DMS153 treated with DMSO at 0.1 percent for 48 hours (cell line): ENCODE data around the gene TAGLN2.

Experiments used
- DNase-seq: peaks from one replicate; lab custom pipeline; 2025; ENCODE audit not compliant: unreplicated experiment; lab: John Stamatoyannopoulos, UW

TAGLN2 gene

DNA sequence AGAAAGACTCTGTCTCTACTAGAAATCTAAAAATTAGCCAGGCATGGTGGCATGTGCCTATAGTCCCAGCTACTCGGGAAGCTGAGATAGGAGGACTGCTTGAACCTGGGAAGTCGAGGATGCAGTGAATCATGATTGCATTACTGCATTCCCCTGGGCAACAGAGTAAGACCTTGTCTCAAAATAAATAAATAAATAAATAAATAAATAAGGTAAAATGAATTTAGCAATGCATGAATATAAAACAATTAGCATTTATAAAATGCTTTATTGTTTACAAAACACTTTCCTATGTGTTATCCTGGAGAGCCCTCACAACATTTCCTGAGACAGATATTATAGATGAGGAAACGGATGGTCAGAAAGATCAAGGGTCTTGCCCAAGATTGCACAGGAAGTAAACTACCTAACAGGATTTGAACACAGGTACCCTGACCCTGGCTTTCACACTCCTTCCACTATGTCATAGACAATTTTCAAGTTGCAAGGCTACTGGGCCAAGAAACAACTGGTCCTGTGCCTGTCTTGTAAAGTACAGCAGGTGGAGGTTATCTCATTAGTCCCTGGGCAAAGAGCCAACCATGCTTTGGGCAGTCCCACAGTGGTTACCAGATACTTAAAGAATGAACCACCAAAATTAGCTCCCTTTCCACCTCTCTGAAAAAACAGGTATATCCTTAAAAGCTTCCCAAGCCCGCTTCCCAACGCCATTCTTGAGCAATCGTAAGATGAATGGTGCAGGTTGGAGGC, 47.4 kb downstream of the TAGLN2 start:
- DNase-seq, result no peak

DNA sequence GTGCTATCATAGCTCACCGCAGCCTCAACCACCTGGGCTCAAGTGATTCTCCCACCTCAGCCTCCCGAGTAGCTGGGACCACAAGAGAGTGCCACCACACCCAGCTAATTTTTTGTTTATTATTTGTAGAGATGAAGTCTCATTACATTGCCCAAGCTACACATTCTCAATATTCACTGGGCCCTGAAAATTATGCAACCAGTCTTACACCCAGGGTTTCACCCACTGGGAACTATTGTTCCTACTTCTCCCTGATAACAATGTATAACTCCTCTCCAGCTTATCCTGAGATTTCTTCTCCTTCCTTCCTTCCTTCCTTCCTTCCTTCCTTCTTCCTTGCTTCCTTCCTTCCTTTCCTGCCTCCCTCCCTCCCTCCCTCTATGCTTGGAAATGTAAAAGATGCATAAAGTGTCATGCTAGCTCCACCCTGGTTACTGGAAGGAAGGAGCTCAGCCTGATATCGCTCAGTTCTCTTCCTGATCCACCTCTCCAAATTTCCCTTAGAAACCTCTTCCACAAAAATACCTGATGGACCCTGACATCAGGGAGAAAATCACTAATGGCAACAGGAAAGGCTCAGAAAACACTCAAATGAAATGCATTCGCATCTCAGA, 51.7 kb downstream of the TAGLN2 start:
- no peak for DNase-seq

DNA sequence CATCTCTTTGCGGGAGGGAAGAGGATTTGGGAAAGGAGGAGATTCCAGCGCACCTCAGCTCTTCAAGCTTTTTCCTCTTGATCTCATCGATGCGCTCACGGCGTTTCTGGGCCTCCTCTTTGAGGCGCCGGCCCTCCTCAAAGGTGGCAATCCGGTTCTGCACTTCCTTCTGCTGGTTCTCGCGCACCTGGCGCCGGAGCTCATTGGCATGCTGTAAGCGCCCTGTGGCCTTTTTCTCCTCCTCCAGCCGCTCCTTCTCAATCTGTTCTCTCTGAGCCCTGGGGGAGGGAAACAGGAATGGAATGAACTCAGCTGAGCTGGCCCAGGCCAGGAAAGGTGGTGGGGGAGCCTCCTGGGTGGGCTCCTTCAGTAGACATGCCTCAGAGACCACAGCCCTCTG, 52.4 kb downstream of the TAGLN2 start:
- DNase-seq, result no peak

GRCh38 chr1:159870704-159871103, 54.6 kb downstream of the TAGLN2 start:
- DNase-seq, result no peak

DNA sequence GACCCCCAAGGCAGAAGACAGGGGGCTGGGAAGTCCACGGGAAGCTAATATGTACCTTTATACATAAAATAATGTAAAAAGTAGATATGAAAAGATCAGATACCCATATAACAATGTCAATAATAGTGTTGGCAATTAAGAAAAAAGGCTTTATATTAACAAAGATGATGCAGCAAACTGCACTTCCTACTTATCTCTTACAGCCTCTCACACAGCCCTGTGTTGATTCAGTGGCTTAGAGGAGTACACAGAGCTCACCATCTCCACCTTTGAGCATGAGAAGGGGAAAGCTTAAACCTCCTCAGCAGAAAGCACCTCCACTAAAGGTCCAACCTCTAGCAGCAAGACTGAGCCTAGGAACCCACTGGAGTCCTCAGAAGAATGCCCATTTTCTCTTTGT, 55.7 kb downstream of the TAGLN2 start:
- no peak for DNase-seq

DNA sequence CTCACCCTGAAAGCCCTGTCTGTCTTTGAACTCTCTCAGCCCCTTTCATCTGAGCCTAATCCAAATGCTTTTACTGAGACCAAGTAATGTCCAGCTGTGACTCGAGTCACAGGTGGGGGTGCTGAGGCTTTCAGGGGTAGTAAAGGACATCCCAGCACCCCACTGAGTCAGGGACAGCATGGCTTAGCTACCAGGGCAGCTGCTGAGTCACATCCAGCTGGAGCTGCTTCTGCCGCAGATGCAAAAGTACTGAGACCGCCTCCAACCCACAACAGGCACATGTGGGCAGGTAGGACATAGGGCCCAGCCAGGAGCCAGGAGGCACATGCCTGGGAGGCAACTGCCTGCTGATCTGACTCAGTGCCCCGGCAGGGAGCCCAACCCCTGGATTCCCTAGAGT, 56.1 kb downstream of the TAGLN2 start:
- no peak for DNase-seq

DNA sequence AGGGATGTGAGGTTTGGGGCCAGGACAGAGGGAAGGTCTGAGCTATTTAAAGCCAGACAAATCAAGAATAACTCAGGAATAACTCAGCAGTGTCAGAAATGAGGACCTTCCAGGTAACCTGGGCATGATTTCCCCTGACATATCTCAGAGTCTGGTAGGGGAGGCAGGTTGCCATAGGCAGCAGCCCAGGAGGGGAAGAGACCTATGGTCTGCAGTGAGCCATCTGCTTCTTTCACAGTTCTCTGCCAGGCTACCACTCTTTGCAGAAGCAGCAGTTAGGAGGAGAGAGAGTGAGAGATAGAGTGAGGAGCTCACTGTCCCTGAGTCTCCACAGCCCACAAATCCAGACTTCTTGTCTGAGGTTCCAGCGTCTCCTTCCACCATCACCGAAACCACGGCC, 56.5 kb downstream of the TAGLN2 start:
- no peak for DNase-seq
